GM12878 (cell line): ENCODE results near the gene EXPH5. TPM values are rescaled to one million over a fixed set of nuclear protein-coding genes. Genes with fewer than 3 reads are reported as not detected.

Source experiments
- ATAC-seq: fragments of 200-7000 bp; cut with Tn5 transposase; 3 replicates; pipeline ENCODE4 v1.9.1; 2020; ENCODE audit warnings: mild to moderate bottlenecking, moderate library complexity
- BruUV-seq: library from RNA; stranded (reverse); fragments of 400-500 nt; replicated peaks from 2 replicates; lab custom pipeline; 2021; lab: Mats Ljungman, UMichigan
- CTCF ChIA-PET: fragments of 300-600 bp; sonication (Branson Sonifier 250); formaldehyde crosslinking; extraction: SDS; loops from one replicate; lab custom pipeline; 2021; ENCODE audit warnings: inconsistent platforms; lab: Yijun Ruan, JAX
- POLR2A ChIA-PET: fragments of 350-600 bp; formaldehyde crosslinking; extraction: SDS; loops from one replicate; lab custom pipeline; 2021; ENCODE audit warnings: inconsistent platforms; lab: Charles Lee
- RAD21 ChIA-PET: fragments of 300-600 bp; sonication (Branson Sonifier 250); formaldehyde crosslinking; loops from one replicate; lab custom pipeline; 2023; ENCODE audit warnings: antibody characterized with exemption; ENCODE audit not compliant: unreplicated experiment; lab: Charles Lee
- SMC1A ChIA-PET: fragments of 300-600 bp; sonication (Branson Sonifier 250); formaldehyde crosslinking; loops from one replicate; lab custom pipeline; 2023; ENCODE audit not compliant: unreplicated experiment, uncharacterized antibody; lab: Charles Lee
- DNase-seq: peaks from one replicate; pipeline ENCODE4 v3.0.0-alpha.2; 2011; ENCODE audit warnings: low read depth, low spot score
- FAIRE-seq: peaks from 3 replicates; lab custom pipeline; 2011; peaks lifted over from hg19 to GRCh38; lab: Jason Lieb, UNC
- H2AFZ ChIP-seq: 2 replicates; pipeline ENCODE4 v1.6.0; 2011; ENCODE audit warnings: low read depth, low read length, control low read depth; ENCODE audit not compliant: control insufficient read depth
- H3K27ac ChIP-seq: 2 replicates; pipeline ENCODE4 v1.5.1; 2011; ENCODE audit warnings: control low read depth; ENCODE audit not compliant: control insufficient read depth, insufficient read depth
- H3K27me3 ChIP-seq, 2 experiments: replicated peaks in 1 of 2; 2 replicates each; pipeline versions ENCODE4 v1.6.0 to v1.6.1; 2011; ENCODE audit warnings: low read length in 1 of 2; ENCODE audit not compliant: control insufficient read depth in 2 of 2, insufficient read depth in 2 of 2
- H3K36me3 ChIP-seq, 2 experiments: 2 replicates each; pipeline ENCODE4 v1.5.1; 2011; ENCODE audit warnings: low read length in 1 of 2; ENCODE audit not compliant: control insufficient read depth in 2 of 2, insufficient read depth in 2 of 2
- H3K4me1 ChIP-seq: 2 replicates; pipeline ENCODE4 v1.6.1; 2011; ENCODE audit warnings: mild to moderate bottlenecking, low read length, moderate library complexity, mixed read lengths; ENCODE audit not compliant: control insufficient read depth, insufficient read depth
- H3K4me2 ChIP-seq: 2 replicates; pipeline ENCODE4 v1.6.0; 2011; ENCODE audit warnings: control low read depth; ENCODE audit not compliant: control insufficient read depth, insufficient read depth
- H3K4me3 ChIP-seq: fragments of 200-600 bp; sonication (generic); 2 replicates; pipeline ENCODE4 v1.5.1; 2016
- H3K79me2 ChIP-seq: 2 replicates; pipeline ENCODE4 v1.6.0; 2011; ENCODE audit warnings: low read length; ENCODE audit not compliant: control insufficient read depth, insufficient read depth
- H3K9ac ChIP-seq: 2 replicates; pipeline ENCODE4 v1.8.0; 2011; ENCODE audit warnings: low read length, control low read depth, mixed read lengths; ENCODE audit not compliant: control insufficient read depth, insufficient read depth
- H3K9me3 ChIP-seq: replicated peaks from 3 replicates; pipeline ENCODE4 v1.5.1; 2011; ENCODE audit warnings: mild to moderate bottlenecking, low read length; ENCODE audit not compliant: control insufficient read depth, insufficient read depth
- H4K20me1 ChIP-seq: 2 replicates; pipeline ENCODE4 v1.6.0; 2011; ENCODE audit not compliant: control insufficient read depth, insufficient read depth
- BRCA1 ChIP-seq: IDR thresholded peaks from 2 replicates; pipeline ENCODE4 v1.6.1; 2011; ENCODE audit warnings: low read depth, low read length, improper control_type of control experiment
- E2F8 ChIP-seq: fragments of 450-650 bp; IDR thresholded peaks from 2 replicates; pipeline ENCODE4 v1.6.1; 2018; ENCODE audit warnings: mild to moderate bottlenecking, low read depth, moderate library complexity; ENCODE audit not compliant: partially characterized antibody
- EED ChIP-seq: sonication (generic); IDR thresholded peaks from 2 replicates; pipeline ENCODE4 v1.6.1; 2016; ENCODE audit warnings: antibody characterized with exemption, low read depth
- HCFC1 ChIP-seq: fragments of 150-350 bp; IDR thresholded peaks from 2 replicates; pipeline ENCODE4 v1.6.1; 2014; ENCODE audit warnings: low read length
- IKZF2 ChIP-seq, 2 experiments: fragments of 450-650 bp; IDR thresholded peaks; 2 replicates each; pipeline ENCODE4 v1.6.1; 2017; ENCODE audit warnings: mild to moderate bottlenecking in 2 of 2, moderate library complexity in 2 of 2
- MLLT1 ChIP-seq: fragments of 450-650 bp; IDR thresholded peaks from 2 replicates; pipeline ENCODE4 v1.6.1; 2016; ENCODE audit warnings: mild to moderate bottlenecking
- WGBS: methylation state at CpG from one replicate; pipeline ENCODE4 v1.1.6; 2016; ENCODE audit warnings: low lambda C conversion rate; ENCODE audit not compliant: insufficient replicate concordance, insufficient coverage; ENCODE audit errors: missing lambda C conversion rate; 5-methylcytosine and 5-hydroxymethylcytosine counted together
- in situ Hi-C: fragments of 300-500 bp; cut with MboI; formaldehyde crosslinking; loops from 9 replicates; pipeline ENCODE4 v1.14.3; 2018; ENCODE audit warnings: mixed read lengths
- intact Hi-C: fragments of 100-400 bp; cut with micrococcal nuclease; formaldehyde crosslinking; loops from one replicate; pipeline ENCODE4 v1.14.2; 2022; ENCODE audit not compliant: unreplicated experiment
- polyA plus RNA-seq, 11 experiments: library from polyadenylated mRNA; depleted of rRNA in 4 of 11; unstranded in 6 of 11; stranded (reverse) in 5 of 11; fragments of >200 nt; fragmentation: Nextera tagmentation in 4 of 11; fragmentation: Illumina TruSeq in 1 of 11; extraction: Ambion mirVana in 4 of 11; extraction: Trizol in 1 of 11; gene quantifications; 1 replicate in 1 of 11; 2 replicates in 10 of 11; pipeline versions ENCODE4 v1.2.1 to v1.2.3, GENCODE V29; 2011 to 2016; ENCODE audit warnings: inconsistent platforms in 2 of 11, missing spikeins in 2 of 11, low read depth in 1 of 11
- total RNA-seq, 4 experiments: library from RNA; depleted of rRNA in 3 of 4; stranded (reverse); fragments of >200 nt in 3 of 4; fragmentation: Illumina TruSeq in 1 of 4; extraction: Trizol in 1 of 4; gene quantifications; 2 replicates each; pipeline versions ENCODE4 v1.2.1 to v1.2.3, GENCODE V29; 2013 to 2021

Gene EXPH5
- total and polyA plus RNA-seq, 10 of the 15 experiments (the other 5 are each of a cell fraction or from before 2014, with no cell fraction given) = 0.69 to 11.1 (median 4.3) TPM

- no peak for TF ChIP-seq EED
- TF ChIP-seq HCFC1 = no peak
- no peak for TF ChIP-seq E2F8
These were observed 93.4 kb downstream of the EXPH5 start (continued) for GRCh38 chr11:108500169-108500568.

- POLR2A ChIA-PET = interaction anchor here (1.0 kb wide), 1 partner anchor 61 kb away, joined by 3 read pairs; no protein-coding TSS in a partner anchor
- Histone ChIP-seq H2AFZ (peak overlapping the region; percentile 79), H3K9ac (peak overlapping the region; percentile 97), H3K9me3 (no peaks in the 10 kb centered on the region), H3K27me3 (no peaks in the 10 kb centered on the region), H3K27ac (peak overlapping the region; percentile 66), H4K20me1 (no peaks in the 10 kb centered on the region), H3K36me3 (no peaks in the 10 kb centered on the region), H3K79me2 (peaks cover 10% of the 10 kb centered on the region), H3K4me2 (peak overlapping the region; percentile 94; the same call in 1 of the 2 replicates), H3K4me3 (0 out of 2 replicates have a peak overlapping the region, but pooled peaks have one; percentile 65), H3K4me1 (no peaks in the 10 kb centered on the region)
- no peak for ATAC-seq
- CTCF ChIA-PET = no interaction called here
- intact Hi-C loops (loop anchor here (10.0 kb wide), 1 partner anchor 274 kb away; the partner anchor contains the start of genes ATM and NPAT), in situ Hi-C loops (no loop called here)
- TF ChIP-seq MLLT1 = 0 out of 2 replicates have a peak, but pooled peaks have one; percentile 75
- no peak for TF ChIP-seq BRCA1
- TF ChIP-seq IKZF2 (IDR thresholded peaks at IDR 0.05) = peak in 1 of 2 experiments; percentile 2; a peak in 1 of 4 replicates
- WGBS = 84% methylated on average over 27 of the region's 29 CpGs
- no TSS peak for BruUV-seq
- SMC1A ChIA-PET = interaction anchor here (0.6 to 1.1 kb wide), 4 partner anchors 60 to 1475 kb away, joined by 3 to 4 read pairs (median 3); no protein-coding TSS in a partner anchor
- FAIRE-seq = no peak
- RAD21 ChIA-PET = no interaction called here
- no peak for DNase-seq
These were observed 94.7 kb downstream of the EXPH5 start for GRCh38 chr11:108498816-108499408.
